HepG2 (cell line): Measurements from ENCODE around the gene PCIF1. TPM values are rescaled to one million over a fixed set of nuclear protein-coding genes. Genes with fewer than 3 reads are reported as not detected.

Source experiments
- ETV5 ChIP-seq: IDR thresholded peaks from 2 replicates; pipeline ENCODE4 v1.6.1; 2018; ENCODE audit warnings: missing biosample characterization, missing genetic modification reagents, inconsistent platforms, borderline replicate concordance
- GPN1 ChIP-seq: sonication (generic); formaldehyde crosslinking; IDR thresholded peaks from 2 replicates; pipeline ENCODE4 v1.5.1; 2020; ENCODE audit warnings: missing genetic modification reagents, borderline replicate concordance
- HOXA3 ChIP-seq: sonication (generic); formaldehyde crosslinking; IDR thresholded peaks from 2 replicates; pipeline ENCODE4 v1.5.0; 2020; ENCODE audit warnings: missing genetic modification reagents
- KLF11 ChIP-seq: IDR thresholded peaks from 2 replicates; pipeline ENCODE4 v1.6.1; 2016; ENCODE audit warnings: missing compliant biosample characterization
- MTF2 ChIP-seq: sonication (generic); formaldehyde crosslinking; IDR thresholded peaks from 2 replicates; pipeline ENCODE4 v1.5.0; 2020; ENCODE audit warnings: missing genetic modification reagents, borderline replicate concordance
- RBM39 ChIP-seq: fragments of 200-400 bp; formaldehyde crosslinking; IDR thresholded peaks from one replicate; pipeline ENCODE4 v1.6.1; 2018; ENCODE audit warnings: antibody characterized with exemption, mild to moderate bottlenecking, low read depth, low read length; ENCODE audit not compliant: poor library complexity, severe bottlenecking
- TOE1 ChIP-seq: sonication (generic); formaldehyde crosslinking; IDR thresholded peaks from 2 replicates; pipeline ENCODE4 v1.4.0; 2020; ENCODE audit warnings: mild to moderate bottlenecking, missing genetic modification reagents
- ZNF24 ChIP-seq: fragments of 450-650 bp; IDR thresholded peaks from 2 replicates; pipeline ENCODE4 v1.6.1; 2017; ENCODE audit warnings: antibody characterized with exemption, mild to moderate bottlenecking
- ZNF510 ChIP-seq: sonication (generic); formaldehyde crosslinking; IDR thresholded peaks from 2 replicates; pipeline ENCODE4 v1.4.0; 2020; ENCODE audit warnings: low read depth, mild to moderate bottlenecking, missing genetic modification reagents
- polyA plus RNA-seq, 8 experiments: library from polyadenylated mRNA; depleted of rRNA in 3 of 8; stranded (reverse) in 7 of 8; unstranded in 1 of 8; fragments of >200 nt; fragmentation: Illumina TruSeq in 4 of 8; extraction: Trizol in 4 of 8; gene quantifications; 2 replicates each; pipeline versions ENCODE4 v1.2.1 to v1.2.3, GENCODE V29; 2011 to 2016; ENCODE audit warnings: low read depth in 4 of 8, missing spikeins in 1 of 8, mixed read lengths in 1 of 8; ENCODE audit not compliant: insufficient read depth in 1 of 8
- total RNA-seq, 5 experiments: library from RNA; depleted of rRNA; stranded (reverse); fragments of >200 nt; fragmentation: Illumina TruSeq; extraction: Trizol; gene quantifications; 2 replicates each; pipeline ENCODE4 v1.2.3, GENCODE V29; 2016; ENCODE audit warnings: low read depth in 1 of 5
- TF ChIP-seq, protein P1 (sequence below): sonication (generic); formaldehyde crosslinking; IDR thresholded peaks from 2 replicates; pipeline ENCODE4 v1.4.0; 2020; ENCODE audit warnings: missing genetic modification reagents
- TF ChIP-seq, protein P2 (sequence below): sonication (generic); formaldehyde crosslinking; IDR thresholded peaks from 2 replicates; pipeline ENCODE4; 2020; ENCODE audit warnings: missing genetic modification reagents, mild to moderate bottlenecking, borderline replicate concordance
- TF ChIP-seq, protein P3 (sequence below): sonication (generic); formaldehyde crosslinking; IDR thresholded peaks from 2 replicates; pipeline ENCODE4 v1.9.0; 2022; ENCODE audit warnings: missing genetic modification reagents, mild to moderate bottlenecking, borderline replicate concordance
- TF ChIP-seq, protein P4 (sequence below): sonication (generic); formaldehyde crosslinking; IDR thresholded peaks from 2 replicates; pipeline ENCODE4 v1.8.1; 2022; ENCODE audit warnings: low read depth, mild to moderate bottlenecking, missing genetic modification reagents

PCIF1 gene
- total and polyA plus RNA-seq, 2 of the 13 experiments (the other 11 are each of a cell fraction or from before 2014, with no cell fraction given), result 20.9 to 24.4 TPM

DNA sequence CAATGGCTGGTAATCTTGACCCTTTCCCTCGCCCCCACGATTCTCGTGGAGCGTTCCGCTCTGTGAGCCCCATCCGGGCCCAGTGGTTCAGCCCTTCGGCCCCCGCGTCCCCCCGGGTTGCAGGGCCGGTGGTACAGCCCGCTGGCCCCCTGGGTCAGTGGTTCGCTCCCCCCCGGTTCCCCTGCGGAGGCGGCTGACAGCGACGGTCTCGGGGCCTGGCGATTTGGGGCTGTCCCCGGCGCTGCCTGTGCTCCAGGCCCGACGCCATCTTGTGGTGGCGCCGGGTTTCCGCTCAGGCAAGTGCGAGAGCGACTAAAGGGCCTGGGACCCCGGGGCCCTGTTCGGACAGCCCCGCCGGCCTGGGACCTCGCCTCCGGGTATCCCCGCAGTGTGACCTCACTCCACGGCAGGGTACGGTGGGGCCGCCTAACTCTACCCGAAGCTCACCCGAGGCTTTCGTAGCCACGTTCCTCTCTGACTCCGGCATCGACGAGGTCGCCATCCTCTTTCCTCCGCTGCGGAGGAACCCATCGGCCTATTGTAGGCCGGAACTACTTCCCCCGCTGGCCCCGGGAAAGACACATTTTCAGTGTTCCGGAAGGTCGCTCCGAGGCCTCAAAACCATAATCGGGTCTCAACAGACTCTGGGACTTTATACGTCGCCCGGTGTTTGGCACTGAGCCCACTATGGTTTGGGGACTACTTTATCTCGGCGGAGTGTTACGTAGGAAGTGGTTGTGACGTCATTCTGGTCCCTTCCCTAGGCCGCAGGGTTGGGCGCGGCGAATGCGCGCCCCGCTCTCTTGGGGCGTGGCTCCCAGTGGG, 37.4 kb downstream of the PCIF1 start, which contains the start of gene ZNF335 (continued):
- TF ChIP-seq, protein P1, sequence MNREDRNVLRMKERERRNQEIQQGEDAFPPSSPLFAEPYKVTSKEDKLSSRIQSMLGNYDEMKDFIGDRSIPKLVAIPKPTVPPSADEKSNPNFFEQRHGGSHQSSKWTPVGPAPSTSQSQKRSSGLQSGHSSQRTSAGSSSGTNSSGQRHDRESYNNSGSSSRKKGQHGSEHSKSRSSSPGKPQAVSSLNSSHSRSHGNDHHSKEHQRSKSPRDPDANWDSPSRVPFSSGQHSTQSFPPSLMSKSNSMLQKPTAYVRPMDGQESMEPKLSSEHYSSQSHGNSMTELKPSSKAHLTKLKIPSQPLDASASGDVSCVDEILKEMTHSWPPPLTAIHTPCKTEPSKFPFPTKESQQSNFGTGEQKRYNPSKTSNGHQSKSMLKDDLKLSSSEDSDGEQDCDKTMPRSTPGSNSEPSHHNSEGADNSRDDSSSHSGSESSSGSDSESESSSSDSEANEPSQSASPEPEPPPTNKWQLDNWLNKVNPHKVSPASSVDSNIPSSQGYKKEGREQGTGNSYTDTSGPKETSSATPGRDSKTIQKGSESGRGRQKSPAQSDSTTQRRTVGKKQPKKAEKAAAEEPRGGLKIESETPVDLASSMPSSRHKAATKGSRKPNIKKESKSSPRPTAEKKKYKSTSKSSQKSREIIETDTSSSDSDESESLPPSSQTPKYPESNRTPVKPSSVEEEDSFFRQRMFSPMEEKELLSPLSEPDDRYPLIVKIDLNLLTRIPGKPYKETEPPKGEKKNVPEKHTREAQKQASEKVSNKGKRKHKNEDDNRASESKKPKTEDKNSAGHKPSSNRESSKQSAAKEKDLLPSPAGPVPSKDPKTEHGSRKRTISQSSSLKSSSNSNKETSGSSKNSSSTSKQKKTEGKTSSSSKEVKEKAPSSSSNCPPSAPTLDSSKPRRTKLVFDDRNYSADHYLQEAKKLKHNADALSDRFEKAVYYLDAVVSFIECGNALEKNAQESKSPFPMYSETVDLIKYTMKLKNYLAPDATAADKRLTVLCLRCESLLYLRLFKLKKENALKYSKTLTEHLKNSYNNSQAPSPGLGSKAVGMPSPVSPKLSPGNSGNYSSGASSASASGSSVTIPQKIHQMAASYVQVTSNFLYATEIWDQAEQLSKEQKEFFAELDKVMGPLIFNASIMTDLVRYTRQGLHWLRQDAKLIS (CRISPR knock-in tag), result peak; percentile 88; the same call in 1 of the 2 replicates
- TF ChIP-seq, protein P2, sequence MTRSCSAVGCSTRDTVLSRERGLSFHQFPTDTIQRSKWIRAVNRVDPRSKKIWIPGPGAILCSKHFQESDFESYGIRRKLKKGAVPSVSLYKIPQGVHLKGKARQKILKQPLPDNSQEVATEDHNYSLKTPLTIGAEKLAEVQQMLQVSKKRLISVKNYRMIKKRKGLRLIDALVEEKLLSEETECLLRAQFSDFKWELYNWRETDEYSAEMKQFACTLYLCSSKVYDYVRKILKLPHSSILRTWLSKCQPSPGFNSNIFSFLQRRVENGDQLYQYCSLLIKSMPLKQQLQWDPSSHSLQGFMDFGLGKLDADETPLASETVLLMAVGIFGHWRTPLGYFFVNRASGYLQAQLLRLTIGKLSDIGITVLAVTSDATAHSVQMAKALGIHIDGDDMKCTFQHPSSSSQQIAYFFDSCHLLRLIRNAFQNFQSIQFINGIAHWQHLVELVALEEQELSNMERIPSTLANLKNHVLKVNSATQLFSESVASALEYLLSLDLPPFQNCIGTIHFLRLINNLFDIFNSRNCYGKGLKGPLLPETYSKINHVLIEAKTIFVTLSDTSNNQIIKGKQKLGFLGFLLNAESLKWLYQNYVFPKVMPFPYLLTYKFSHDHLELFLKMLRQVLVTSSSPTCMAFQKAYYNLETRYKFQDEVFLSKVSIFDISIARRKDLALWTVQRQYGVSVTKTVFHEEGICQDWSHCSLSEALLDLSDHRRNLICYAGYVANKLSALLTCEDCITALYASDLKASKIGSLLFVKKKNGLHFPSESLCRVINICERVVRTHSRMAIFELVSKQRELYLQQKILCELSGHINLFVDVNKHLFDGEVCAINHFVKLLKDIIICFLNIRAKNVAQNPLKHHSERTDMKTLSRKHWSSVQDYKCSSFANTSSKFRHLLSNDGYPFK, result peak; percentile 97
- TF ChIP-seq, protein P3, sequence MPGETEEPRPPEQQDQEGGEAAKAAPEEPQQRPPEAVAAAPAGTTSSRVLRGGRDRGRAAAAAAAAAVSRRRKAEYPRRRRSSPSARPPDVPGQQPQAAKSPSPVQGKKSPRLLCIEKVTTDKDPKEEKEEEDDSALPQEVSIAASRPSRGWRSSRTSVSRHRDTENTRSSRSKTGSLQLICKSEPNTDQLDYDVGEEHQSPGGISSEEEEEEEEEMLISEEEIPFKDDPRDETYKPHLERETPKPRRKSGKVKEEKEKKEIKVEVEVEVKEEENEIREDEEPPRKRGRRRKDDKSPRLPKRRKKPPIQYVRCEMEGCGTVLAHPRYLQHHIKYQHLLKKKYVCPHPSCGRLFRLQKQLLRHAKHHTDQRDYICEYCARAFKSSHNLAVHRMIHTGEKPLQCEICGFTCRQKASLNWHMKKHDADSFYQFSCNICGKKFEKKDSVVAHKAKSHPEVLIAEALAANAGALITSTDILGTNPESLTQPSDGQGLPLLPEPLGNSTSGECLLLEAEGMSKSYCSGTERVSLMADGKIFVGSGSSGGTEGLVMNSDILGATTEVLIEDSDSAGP, result peak; percentile 96
- TF ChIP-seq GPN1 (CRISPR knock-in tag), result peak; percentile 46; the same call in 1 of the 2 replicates
- TF ChIP-seq KLF11 (CRISPR knock-in tag), result peak; percentile 83; the same call in 1 of the 2 replicates
- TF ChIP-seq TOE1 (CRISPR knock-in tag), result peak; percentile 94
- peak; percentile 82 for TF ChIP-seq ETV5 (CRISPR knock-in tag)
- TF ChIP-seq, protein P4, sequence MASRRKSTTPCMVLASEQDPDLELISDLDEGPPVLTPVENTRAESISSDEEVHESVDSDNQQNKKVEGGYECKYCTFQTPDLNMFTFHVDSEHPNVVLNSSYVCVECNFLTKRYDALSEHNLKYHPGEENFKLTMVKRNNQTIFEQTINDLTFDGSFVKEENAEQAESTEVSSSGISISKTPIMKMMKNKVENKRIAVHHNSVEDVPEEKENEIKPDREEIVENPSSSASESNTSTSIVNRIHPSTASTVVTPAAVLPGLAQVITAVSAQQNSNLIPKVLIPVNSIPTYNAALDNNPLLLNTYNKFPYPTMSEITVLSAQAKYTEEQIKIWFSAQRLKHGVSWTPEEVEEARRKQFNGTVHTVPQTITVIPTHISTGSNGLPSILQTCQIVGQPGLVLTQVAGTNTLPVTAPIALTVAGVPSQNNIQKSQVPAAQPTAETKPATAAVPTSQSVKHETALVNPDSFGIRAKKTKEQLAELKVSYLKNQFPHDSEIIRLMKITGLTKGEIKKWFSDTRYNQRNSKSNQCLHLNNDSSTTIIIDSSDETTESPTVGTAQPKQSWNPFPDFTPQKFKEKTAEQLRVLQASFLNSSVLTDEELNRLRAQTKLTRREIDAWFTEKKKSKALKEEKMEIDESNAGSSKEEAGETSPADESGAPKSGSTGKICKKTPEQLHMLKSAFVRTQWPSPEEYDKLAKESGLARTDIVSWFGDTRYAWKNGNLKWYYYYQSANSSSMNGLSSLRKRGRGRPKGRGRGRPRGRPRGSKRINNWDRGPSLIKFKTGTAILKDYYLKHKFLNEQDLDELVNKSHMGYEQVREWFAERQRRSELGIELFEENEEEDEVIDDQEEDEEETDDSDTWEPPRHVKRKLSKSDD (CRISPR knock-in tag), result peak; percentile 74; the same call in 1 of the 2 replicates
- peak; percentile 82; the same call in 1 of the 2 replicates for TF ChIP-seq MTF2
- TF ChIP-seq ZNF24, result peak; percentile 81
- TF ChIP-seq ZNF510 (CRISPR knock-in tag), result peak; percentile 94; the same call in 1 of the 2 replicates
- TF ChIP-seq RBM39, result peak; percentile 89
- TF ChIP-seq HOXA3 (CRISPR knock-in tag), result peak; percentile 95
